NB4 (cell line): ENCODE results near the gene SIGLEC5.

Experiments used
- POLR2A ChIP-seq: IDR thresholded peaks from 2 replicates; pipeline ENCODE4 v1.6.1; 2011; ENCODE audit warnings: mild to moderate bottlenecking; ENCODE audit not compliant: insufficient read length; ENCODE audit errors: extremely low read depth
- TF ChIP-seq, protein P1 (sequence below): IDR thresholded peaks from one replicate; pipeline ENCODE4 v1.5.1; 2012; ENCODE audit warnings: low read depth, low read length

DNA sequence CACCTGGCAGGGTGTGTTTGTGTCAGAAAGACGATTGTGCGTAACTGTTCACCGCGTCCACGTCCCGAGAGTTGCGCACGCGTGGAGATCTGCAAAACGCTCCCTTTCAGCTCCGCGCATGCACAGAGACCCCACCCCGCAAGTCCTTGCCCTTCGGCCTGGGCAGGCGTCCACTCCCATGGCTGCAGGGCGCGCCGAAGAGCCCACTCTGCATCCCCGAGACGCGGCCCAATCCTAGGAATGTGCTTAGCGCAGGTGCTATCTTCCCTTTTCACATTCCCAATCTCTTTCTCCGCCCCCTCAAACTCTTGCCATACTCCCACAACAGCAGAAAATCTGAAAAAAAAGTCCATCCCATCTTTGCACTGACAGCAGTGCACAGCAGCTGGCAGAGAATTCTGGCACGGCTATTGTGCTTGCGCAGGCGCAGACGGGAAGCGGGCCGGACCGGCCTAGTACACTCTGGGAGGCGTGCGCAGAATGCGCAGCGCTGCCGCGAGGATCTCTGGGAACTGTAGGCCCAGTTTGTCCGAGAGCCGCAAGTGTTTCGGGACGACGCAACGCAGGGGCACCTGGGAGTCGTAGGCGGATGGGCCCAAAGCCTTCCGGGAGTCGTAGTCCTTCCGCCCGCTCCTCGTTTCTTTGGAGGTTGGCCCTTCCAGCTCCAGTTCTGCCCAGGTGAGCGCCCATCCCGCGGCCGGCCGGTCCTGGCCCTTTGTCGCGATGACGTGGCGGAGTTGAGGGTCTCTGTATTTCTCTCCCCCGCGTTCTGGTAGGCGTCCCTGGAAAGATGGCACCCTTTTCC lies 36.0 kb downstream of the SIGLEC5 start:
- TF ChIP-seq, protein P1, sequence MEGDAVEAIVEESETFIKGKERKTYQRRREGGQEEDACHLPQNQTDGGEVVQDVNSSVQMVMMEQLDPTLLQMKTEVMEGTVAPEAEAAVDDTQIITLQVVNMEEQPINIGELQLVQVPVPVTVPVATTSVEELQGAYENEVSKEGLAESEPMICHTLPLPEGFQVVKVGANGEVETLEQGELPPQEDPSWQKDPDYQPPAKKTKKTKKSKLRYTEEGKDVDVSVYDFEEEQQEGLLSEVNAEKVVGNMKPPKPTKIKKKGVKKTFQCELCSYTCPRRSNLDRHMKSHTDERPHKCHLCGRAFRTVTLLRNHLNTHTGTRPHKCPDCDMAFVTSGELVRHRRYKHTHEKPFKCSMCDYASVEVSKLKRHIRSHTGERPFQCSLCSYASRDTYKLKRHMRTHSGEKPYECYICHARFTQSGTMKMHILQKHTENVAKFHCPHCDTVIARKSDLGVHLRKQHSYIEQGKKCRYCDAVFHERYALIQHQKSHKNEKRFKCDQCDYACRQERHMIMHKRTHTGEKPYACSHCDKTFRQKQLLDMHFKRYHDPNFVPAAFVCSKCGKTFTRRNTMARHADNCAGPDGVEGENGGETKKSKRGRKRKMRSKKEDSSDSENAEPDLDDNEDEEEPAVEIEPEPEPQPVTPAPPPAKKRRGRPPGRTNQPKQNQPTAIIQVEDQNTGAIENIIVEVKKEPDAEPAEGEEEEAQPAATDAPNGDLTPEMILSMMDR: no peak
- no peak for TF ChIP-seq POLR2A
